ENCODE data around the gene TMEM129.

Gene TMEM129

DNA sequence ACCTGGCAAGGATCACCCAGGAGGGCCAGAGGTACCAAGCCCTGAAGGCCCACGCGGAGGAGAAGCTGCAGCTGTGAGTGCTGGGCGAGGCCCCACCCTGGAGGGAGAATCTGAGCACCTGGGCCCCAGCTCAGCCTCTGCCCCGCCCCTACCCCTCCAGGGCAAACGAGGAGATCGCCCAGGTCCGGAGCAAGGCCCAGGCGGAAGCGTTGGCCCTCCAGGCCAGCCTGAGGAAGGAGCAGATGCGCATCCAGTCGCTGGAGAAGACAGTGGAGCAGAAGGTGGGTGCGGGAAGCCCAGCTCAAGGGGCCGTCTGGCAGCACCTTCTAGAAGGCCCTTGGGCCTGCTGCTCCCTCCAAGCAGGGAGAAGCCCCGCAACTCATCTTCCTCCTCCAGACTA lies 23.4 kb upstream of the TMEM129 start:
- DNase-seq (ENCODE audit: low read depth), result no peak

DNA sequence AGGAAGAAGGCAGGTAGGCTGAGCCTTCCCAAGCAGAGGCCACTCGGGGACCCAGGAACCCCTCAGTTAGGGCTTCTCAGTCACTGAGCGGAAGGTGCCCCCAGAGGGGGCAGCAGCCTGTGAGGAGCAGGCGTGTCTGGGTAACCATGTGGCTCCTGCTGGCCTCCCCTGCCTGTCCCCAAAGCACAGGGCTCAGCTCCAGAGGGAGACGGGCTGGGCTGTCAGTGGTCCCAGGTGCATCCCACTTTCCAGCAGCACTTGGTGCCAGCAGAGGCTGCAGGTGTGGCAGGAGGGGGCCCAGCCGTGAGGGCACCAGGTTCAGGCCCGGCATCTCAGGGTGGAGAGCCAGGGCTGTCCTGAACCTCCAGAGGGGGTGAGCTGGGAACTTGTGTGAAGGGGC lies 22.9 kb upstream of the TMEM129 start:
- DNase-seq (ENCODE audit: low read depth), result no peak

- no peak for DNase-seq (ENCODE audit: low read depth)
Measured at GRCh38 chr4:1743551-1743950, 22.4 kb upstream of the TMEM129 start.

- DNase-seq (ENCODE audit: low read depth), result no peak
Measured at GRCh38 chr4:1741208-1741607, 20.1 kb upstream of the TMEM129 start.

- DNase-seq (ENCODE audit: low read depth), result no peak
Measured at GRCh38 chr4:1740021-1740545, 19.0 kb upstream of the TMEM129 start.

DNA sequence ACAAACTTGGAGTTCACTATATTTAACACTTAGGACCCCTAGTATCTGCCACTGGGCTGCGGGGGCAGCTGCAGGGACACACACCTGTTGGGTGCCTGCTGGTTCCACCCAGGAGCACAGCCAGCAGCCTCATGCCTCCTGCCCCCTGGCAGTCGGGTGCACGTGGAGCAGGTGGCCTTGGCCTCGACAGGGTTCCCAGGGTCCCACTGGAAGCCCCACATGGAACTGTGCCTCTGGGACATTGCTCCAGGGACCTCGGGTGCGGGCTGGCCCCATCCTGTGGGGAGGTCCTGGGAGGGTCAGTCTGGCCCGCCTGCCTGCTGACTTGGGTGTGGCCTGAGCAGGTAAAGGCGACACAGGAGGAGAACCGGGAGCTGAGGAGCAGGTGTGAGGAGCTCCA lies 18.2 kb upstream of the TMEM129 start:
- DNase-seq (ENCODE audit: low read depth), result no peak

DNA sequence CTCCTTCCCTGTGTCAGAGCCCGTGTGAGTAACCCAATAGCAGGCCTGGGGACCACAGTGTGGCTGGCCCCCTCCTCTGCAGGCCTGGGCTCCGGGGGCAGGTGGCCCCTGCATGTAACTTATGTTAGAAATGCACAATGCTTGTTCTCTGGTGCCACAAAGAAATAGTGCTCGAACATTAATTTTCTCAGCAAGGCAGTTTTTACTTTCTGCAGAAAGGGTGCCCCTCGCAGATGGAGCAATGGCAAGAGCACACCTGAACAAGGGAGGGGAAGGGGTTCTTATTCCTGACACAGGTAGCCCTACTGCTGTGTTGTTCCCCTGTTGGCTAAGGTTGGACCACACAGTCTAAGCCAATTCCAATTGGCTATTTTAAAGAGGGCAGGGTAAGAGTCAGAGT lies 17.3 kb upstream of the TMEM129 start:
- no peak for DNase-seq (ENCODE audit: low read depth)

- DNase-seq (ENCODE audit: low read depth), result no peak
Measured at GRCh38 chr4:1737666-1738065, 16.5 kb upstream of the TMEM129 start.

GRCh38 chr4:1736812-1737211 lies 15.7 kb upstream of the TMEM129 start:
- DNase-seq (ENCODE audit: low read depth), result no peak

- DNase-seq (ENCODE audit: low read depth), result no peak
Measured at GRCh38 chr4:1735215-1735614, 14.1 kb upstream of the TMEM129 start.

DNA sequence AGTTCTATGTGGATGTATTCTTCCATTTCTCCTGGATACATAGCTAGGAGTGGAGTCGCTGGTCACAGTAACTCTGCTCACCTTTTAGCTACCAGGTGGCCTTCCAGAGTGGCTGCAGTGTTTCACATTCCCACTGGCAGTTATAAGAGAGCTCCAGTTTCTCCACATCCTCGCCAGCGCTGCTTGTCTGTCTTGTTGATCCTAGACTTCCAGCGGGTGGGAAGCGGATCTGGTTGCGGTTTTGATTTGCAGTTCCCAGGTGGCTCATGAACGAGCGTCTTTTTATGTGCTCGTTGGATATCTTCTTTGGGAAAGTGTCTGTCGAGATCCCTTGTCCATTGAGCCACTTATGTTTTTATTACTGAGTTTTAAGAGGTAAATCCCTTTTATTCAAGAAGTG lies 11.8 kb upstream of the TMEM129 start:
- no peak for DNase-seq (ENCODE audit: low read depth)

DNA sequence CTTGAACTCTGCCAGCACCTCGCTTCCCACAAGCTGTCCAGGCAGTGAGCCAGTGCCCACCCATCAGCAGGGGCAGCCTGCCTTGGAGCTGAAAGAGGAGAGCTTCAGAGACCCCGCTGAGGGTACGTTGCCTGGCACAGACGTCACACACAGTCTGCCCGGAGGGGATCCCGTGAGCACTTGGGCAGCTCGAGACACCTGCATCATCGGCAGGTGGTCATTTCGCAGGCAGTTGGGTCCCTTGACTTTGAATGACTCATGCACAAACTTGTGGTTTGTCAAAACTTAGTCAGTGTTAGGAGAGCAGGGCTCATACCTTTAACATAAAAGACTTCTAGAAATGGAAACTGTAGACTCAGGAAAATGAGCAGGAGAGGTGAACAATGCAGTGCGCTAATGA lies 10.1 kb upstream of the TMEM129 start:
- DNase-seq (ENCODE audit: low read depth), result no peak

GRCh38 chr4:1730532-1731135 lies 9.5 kb upstream of the TMEM129 start:
- DNase-seq (ENCODE audit: low read depth), result no peak

DNA sequence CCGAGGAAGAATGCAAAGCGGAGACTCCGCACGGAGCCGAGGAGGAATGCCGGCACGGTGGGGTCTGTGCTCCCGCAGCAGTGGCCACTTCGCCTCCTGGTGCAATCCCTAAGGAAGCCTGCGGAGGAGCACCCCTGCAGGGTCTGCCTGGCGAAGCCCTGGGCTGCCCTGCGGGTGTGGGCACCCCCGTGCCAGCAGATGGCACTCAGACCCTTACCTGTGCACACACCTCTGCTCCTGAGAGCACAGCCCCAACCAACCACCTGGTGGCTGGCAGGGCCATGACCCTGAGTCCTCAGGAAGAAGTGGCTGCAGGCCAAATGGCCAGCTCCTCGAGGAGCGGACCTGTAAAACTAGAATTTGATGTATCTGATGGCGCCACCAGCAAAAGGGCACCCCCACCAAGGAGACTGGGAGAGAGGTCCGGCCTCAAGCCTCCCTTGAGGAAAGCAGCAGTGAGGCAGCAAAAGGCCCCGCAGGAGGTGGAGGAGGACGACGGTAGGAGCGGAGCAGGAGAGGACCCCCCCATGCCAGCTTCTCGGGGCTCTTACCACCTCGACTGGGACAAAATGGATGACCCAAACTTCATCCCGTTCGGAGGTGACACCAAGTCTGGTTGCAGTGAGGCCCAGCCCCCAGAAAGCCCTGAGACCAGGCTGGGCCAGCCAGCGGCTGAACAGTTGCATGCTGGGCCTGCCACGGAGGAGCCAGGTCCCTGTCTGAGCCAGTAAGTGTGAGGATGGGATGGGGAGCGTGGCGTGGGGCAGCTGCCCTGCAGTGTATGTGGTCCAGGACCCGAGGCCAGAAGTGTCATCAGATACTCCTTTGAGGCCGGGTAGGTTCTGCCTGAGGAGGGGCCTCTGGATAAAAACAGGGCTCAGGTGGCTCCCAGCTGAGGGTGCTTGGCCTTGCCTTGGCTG lies 7.2 kb upstream of the TMEM129 start:
- no peak for DNase-seq (ENCODE audit: low read depth)

DNA sequence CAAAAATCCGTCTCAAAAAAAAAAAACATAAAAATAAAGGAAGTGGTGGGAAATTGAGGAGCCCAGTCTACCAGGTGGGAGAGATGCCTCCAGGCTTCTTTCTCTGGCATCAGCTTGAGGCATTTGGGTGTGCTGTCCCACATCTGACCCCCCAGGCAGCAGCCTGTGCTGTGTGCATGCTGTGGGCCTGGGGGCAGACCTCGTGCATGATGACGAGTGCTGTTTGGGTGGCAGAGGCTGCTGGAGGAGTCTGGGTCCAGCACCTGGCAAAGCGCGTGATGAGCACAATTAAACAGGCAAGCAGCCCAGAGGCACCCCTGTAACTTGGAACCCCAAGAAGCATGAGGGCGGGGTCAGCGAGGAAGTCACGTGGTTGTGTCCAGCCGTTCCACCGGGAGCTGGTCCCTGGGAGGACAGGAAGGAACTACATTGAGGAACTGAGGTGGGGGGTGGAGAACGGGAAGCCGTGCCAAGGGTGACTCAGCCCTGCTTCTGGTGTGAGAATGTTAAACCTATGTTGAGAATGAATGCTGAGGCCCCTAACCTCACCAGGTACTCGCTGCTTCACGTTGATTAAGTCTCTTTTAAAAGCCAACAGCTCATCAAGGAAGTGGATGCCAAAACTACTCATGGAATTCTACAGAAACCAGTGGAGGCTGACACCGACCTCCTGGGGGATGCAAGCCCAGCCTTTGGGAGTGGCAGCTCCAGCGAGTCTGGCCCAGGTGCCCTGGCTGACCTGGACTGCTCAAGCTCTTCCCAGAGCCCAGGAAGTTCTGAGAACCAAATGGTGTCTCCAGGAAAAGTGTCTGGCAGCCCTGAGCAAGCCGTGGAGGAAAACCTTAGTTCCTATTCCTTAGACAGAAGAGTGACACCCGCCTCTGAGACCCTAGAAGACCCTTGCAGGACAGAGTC lies 6.3 kb upstream of the TMEM129 start:
- DNase-seq (ENCODE audit: low read depth), result no peak

- peak; percentile 65 for DNase-seq (ENCODE audit: low read depth)
Measured at GRCh38 chr4:1726146-1726934, 5.2 kb upstream of the TMEM129 start.

DNA sequence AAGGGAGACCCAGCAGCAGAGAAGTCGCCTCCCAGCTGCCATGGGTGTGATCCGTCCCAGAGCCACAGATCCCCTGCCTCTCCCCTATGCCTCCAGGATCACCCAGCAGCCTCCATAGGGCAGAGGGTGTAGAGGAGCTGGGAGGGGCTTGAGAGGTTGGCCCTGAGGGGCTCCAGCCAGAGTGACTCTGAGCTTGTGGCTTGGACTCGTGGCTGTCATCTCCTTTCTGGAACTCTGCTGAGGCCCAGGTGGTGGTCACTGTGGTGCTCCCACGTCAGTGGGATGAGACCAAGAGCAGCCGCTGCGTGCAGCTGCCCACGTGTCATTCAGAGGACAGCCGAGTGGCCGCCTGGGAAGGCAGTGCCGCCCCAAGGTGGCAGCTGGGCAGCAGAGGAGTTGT lies 4.4 kb upstream of the TMEM129 start:
- no peak for DNase-seq (ENCODE audit: low read depth)

GRCh38 chr4:1723131-1723801 lies 2.1 kb upstream of the TMEM129 start:
- peak; percentile 41 for DNase-seq (ENCODE audit: low read depth)

- DNase-seq (ENCODE audit: low read depth), result no peak
Measured at GRCh38 chr4:1722551-1723118, 1.5 kb upstream of the TMEM129 start.
